C4-2B (cell line): ENCODE data around the gene PDE4D.

Source experiments
- H3K27ac ChIP-seq: fragments of 450-650 bp; 2 replicates; pipeline ENCODE4 v1.5.1; 2017
- CTCF ChIP-seq: fragments of 450-650 bp; conservative IDR thresholded peaks from 2 replicates; pipeline ENCODE4 v1.5.1; 2017; ENCODE audit warnings: mild to moderate bottlenecking
- ZFX ChIP-seq: fragments of 450-650 bp; IDR thresholded peaks from 2 replicates; pipeline ENCODE4 v1.6.1; 2017

PDE4D gene

GRCh38 chr5:59327191-59327980, 566.1 kb downstream of the PDE4D start:
- no peak for TF ChIP-seq CTCF
- H3K27ac ChIP-seq = no peak overlapping the region

- H3K27ac ChIP-seq = no peak overlapping the region
- TF ChIP-seq ZFX (no peak), CTCF (no peak)
Measured at GRCh38 chr5:59326596-59326995, 566.9 kb downstream of the PDE4D start.

GRCh38 chr5:59325070-59325469, 568.5 kb downstream of the PDE4D start:
- TF ChIP-seq CTCF (no peak), ZFX (no peak)
- H3K27ac ChIP-seq = no peak overlapping the region

- no peak overlapping the region for H3K27ac ChIP-seq
- TF ChIP-seq CTCF (no peak), ZFX (no peak)
Measured at GRCh38 chr5:59322894-59323293, 570.6 kb downstream of the PDE4D start.

- TF ChIP-seq ZFX = no peak
- H3K27ac ChIP-seq = no peak overlapping the region
Measured at GRCh38 chr5:59322058-59322457, 571.5 kb downstream of the PDE4D start.

GRCh38 chr5:59321642-59322041, 571.9 kb downstream of the PDE4D start:
- no peak for TF ChIP-seq ZFX
- no peak for TF ChIP-seq CTCF
- no peak overlapping the region for H3K27ac ChIP-seq

GRCh38 chr5:59320420-59320819, 573.1 kb downstream of the PDE4D start:
- no peak for TF ChIP-seq CTCF
- no peak for TF ChIP-seq ZFX
- no peak overlapping the region for H3K27ac ChIP-seq

- TF ChIP-seq ZFX (no peak), CTCF (no peak)
- no peak overlapping the region for H3K27ac ChIP-seq
Measured at GRCh38 chr5:59319250-59319649, 574.3 kb downstream of the PDE4D start.
